ENCODE data around the gene GRID2.

GRID2 gene

GRCh38 chr4:93529692-93530372 is 1226.1 kb downstream of the GRID2 start:
- H3K79me2 ChIP-seq (ENCODE audit: low read length) = no peaks in the 10 kb centered on the region
- no peak for DNase-seq
- H3K4me2 ChIP-seq (ENCODE audit: low read depth, low read length) = no peak overlapping the region
- no peaks in the 10 kb centered on the region for H3F3A ChIP-seq (ENCODE audit: insufficient read depth, low read length)
- no peaks in the 10 kb centered on the region for H4K20me1 ChIP-seq (ENCODE audit: insufficient read depth, low read length)
- H3K9me3 ChIP-seq (replicated peaks; ENCODE audit: insufficient read depth, low read length) = no peaks in the 10 kb centered on the region
- no peak overlapping the region for H3K27ac ChIP-seq (ENCODE audit: low read length)
- no peak overlapping the region for H3K9ac ChIP-seq (ENCODE audit: low read length)
- TF ChIP-seq CTCF (IDR thresholded peaks at IDR 0.05; ENCODE audit: low read length) (no peak), EZH2phosphoT487 (IDR thresholded peaks at IDR 0.05; ENCODE audit: low read length) (no peak), EZH2 (optimal IDR thresholded peaks at IDR 0.05; ENCODE audit: low read depth, low read length) (no peak)
- no peak overlapping the region for H2AFZ ChIP-seq (ENCODE audit: low read length)
- H3K4me3 ChIP-seq (ENCODE audit: low read length) = no peak overlapping the region
- no peaks in the 10 kb centered on the region for H3K27me3 ChIP-seq (replicated peaks; ENCODE audit: insufficient read depth, low read length)
- no peaks in the 10 kb centered on the region for H3K9me2 ChIP-seq (replicated peaks; ENCODE audit: insufficient read depth, low read length)
- no peaks in the 10 kb centered on the region for H3K36me3 ChIP-seq (replicated peaks; ENCODE audit: insufficient read depth, low read length)
- no peaks in the 10 kb centered on the region for H3K4me1 ChIP-seq (ENCODE audit: low read length)

GRCh38 chr4:93532234-93532633 is 1228.5 kb downstream of the GRID2 start:
- Histone ChIP-seq H3K9me3 (replicated peaks; ENCODE audit: insufficient read depth, low read length) (no peaks in the 10 kb centered on the region), H4K20me1 (ENCODE audit: insufficient read depth, low read length) (no peaks in the 10 kb centered on the region), H3K9me2 (replicated peaks; ENCODE audit: insufficient read depth, low read length) (no peaks in the 10 kb centered on the region), H3K27ac (ENCODE audit: low read length) (no peak overlapping the region), H3K36me3 (replicated peaks; ENCODE audit: insufficient read depth, low read length) (no peaks in the 10 kb centered on the region), H3F3A (ENCODE audit: insufficient read depth, low read length) (no peaks in the 10 kb centered on the region), H3K4me3 (ENCODE audit: low read length) (no peak overlapping the region), H3K27me3 (replicated peaks; ENCODE audit: insufficient read depth, low read length) (no peaks in the 10 kb centered on the region), H3K9ac (ENCODE audit: low read length) (no peak overlapping the region), H3K79me2 (ENCODE audit: low read length) (no peaks in the 10 kb centered on the region), H3K4me1 (ENCODE audit: low read length) (no peaks in the 10 kb centered on the region), H3K4me2 (ENCODE audit: low read depth, low read length) (no peak overlapping the region), H2AFZ (ENCODE audit: low read length) (no peak overlapping the region)
- no peak for DNase-seq
- TF ChIP-seq EZH2 (optimal IDR thresholded peaks at IDR 0.05; ENCODE audit: low read depth, low read length) (no peak), EZH2phosphoT487 (IDR thresholded peaks at IDR 0.05; ENCODE audit: low read length) (no peak), CTCF (IDR thresholded peaks at IDR 0.05; ENCODE audit: low read length) (no peak)

GRCh38 chr4:93540562-93540961 is 1236.8 kb downstream of the GRID2 start:
- H3K4me3 ChIP-seq (ENCODE audit: low read length) = no peak overlapping the region
- no peaks in the 10 kb centered on the region for H3K27me3 ChIP-seq (replicated peaks; ENCODE audit: insufficient read depth, low read length)
- H3K4me1 ChIP-seq (ENCODE audit: low read length) = no peaks in the 10 kb centered on the region
- TF ChIP-seq EZH2 (optimal IDR thresholded peaks at IDR 0.05; ENCODE audit: low read depth, low read length) (no peak), CTCF (IDR thresholded peaks at IDR 0.05; ENCODE audit: low read length) (no peak), EZH2phosphoT487 (IDR thresholded peaks at IDR 0.05; ENCODE audit: low read length) (no peak)
- no peak overlapping the region for H3K9ac ChIP-seq (ENCODE audit: low read length)
- H3K9me3 ChIP-seq (replicated peaks; ENCODE audit: insufficient read depth, low read length) = no peaks in the 10 kb centered on the region
- H3K79me2 ChIP-seq (ENCODE audit: low read length) = no peaks in the 10 kb centered on the region
- H4K20me1 ChIP-seq (ENCODE audit: insufficient read depth, low read length) = no peaks in the 10 kb centered on the region
- H3K27ac ChIP-seq (ENCODE audit: low read length) = no peak overlapping the region
- no peak overlapping the region for H3K4me2 ChIP-seq (ENCODE audit: low read depth, low read length)
- H3K9me2 ChIP-seq (replicated peaks; ENCODE audit: insufficient read depth, low read length) = no peaks in the 10 kb centered on the region
- no peaks in the 10 kb centered on the region for H3K36me3 ChIP-seq (replicated peaks; ENCODE audit: insufficient read depth, low read length)
- H2AFZ ChIP-seq (ENCODE audit: low read length) = no peak overlapping the region
- DNase-seq = no peak
- no peaks in the 10 kb centered on the region for H3F3A ChIP-seq (ENCODE audit: insufficient read depth, low read length)

Data from MM.1S (cell line).